Epidermal melanocyte (primary cell): ENCODE results near the gene LDLRAD3.

Experiments used
- DNase-seq: peaks from one replicate; pipeline ENCODE4 v3.0.0; 2011; ENCODE audit warnings: low spot score; ENCODE audit not compliant: insufficient read length

Gene LDLRAD3

DNA sequence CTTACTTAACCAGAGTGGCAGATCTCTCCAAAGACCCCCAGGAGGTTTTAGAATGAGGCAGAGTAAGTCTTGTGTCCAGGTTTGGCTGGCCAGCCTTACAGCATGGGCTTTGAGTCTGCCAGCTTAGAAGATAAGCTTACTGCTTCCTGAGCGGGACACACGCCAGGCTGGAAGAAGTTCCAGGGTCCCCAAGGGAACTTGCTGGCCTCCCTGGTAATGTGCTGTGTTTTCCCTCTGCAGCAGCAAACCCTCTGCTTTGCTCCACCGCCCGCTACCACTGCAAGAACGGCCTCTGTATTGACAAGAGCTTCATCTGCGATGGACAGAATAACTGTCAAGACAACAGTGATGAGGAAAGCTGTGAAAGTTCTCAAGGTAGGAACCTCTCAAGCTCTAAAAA is 154.2 kb downstream of the LDLRAD3 start:
- no peak for DNase-seq

DNA sequence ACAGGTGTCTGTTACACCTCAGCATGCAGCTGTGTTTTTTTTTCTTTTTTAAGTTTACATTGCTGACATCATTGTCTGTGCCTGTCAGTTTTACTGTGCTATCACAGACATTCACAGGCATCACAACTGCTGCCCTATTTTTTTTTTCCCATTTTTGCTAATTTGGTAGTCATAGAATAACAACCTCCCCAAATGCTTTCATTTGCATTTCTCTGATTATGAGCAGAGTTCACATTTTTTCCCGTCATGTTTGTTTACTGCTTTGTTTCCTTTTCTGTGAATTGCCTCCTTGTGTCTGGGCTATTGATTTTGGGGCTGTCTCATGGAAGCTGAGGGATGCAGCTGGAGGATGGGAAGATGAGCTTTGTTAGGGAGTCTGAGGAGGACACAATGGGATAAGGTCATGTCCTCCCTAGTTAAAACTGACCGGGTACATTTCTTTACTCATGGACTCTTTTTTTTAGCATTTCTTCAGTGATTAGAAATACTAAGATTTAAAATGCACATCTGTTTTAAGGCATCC is 155.1 kb downstream of the LDLRAD3 start:
- no peak for DNase-seq

DNA sequence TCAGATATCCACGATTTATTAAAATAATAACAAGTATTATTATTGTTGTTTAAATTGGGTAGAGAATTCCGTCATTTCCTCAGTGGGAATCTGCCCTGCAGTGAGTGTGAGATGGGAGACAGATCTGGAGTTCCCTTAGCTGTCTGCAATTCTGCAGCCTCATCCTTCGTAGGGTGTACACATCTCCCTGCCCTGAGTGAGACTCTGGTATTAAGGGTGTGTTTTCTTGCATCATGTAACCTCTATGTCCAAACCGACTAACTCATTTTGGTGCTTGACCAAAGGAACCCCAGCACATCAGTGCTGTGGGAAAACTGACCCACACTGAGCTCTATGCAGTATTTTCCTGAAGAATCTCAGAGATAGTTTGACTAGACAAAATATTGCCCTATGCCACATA is 157.6 kb downstream of the LDLRAD3 start:
- no peak for DNase-seq

- no peak for DNase-seq
Measured at GRCh38 chr11:36102868-36103267, 159.0 kb downstream of the LDLRAD3 start.

DNA sequence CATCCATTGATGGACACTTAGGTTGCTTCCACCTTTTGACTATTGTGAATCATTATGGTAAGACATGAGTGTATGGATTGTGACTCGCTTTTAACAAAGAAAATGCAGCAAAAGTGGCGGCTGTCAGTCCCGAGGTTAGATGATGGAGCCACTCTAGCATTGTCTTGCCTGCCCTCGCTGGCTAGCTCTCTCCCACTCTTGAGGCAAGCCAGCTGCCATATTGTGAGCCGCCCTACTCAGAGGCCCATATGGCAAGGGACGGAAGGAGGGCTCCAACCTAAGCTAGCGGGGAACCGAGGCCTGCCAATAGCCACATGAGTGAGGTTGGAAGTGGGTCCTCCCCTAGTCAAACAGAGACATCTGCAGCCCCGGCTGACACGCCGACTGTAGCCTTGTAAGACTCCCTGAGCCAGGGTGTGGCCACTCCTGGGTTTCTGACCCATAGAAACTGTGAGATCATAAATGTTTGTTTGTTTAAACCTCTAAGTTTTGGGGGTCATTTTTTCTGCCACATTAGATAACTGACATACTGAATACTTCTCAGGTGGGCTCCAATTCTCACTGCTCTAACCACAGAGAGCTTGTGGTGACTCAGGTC is 160.2 kb downstream of the LDLRAD3 start:
- no peak for DNase-seq

GRCh38 chr11:36104660-36104992 is 160.8 kb downstream of the LDLRAD3 start:
- no peak for DNase-seq

GRCh38 chr11:36105743-36106581 is 162.1 kb downstream of the LDLRAD3 start:
- DNase-seq: no peak

- no peak for DNase-seq
Measured at GRCh38 chr11:36107547-36107946, 163.7 kb downstream of the LDLRAD3 start.

GRCh38 chr11:36108881-36109589 is 165.2 kb downstream of the LDLRAD3 start:
- no peak for DNase-seq

- DNase-seq: no peak
Measured at GRCh38 chr11:36109590-36109849, 165.7 kb downstream of the LDLRAD3 start.

GRCh38 chr11:36109850-36110606 is 166.2 kb downstream of the LDLRAD3 start:
- no peak for DNase-seq

GRCh38 chr11:36110668-36111410 is 167.0 kb downstream of the LDLRAD3 start:
- no peak for DNase-seq

GRCh38 chr11:36114095-36114494 is 170.2 kb downstream of the LDLRAD3 start:
- no peak for DNase-seq

DNA sequence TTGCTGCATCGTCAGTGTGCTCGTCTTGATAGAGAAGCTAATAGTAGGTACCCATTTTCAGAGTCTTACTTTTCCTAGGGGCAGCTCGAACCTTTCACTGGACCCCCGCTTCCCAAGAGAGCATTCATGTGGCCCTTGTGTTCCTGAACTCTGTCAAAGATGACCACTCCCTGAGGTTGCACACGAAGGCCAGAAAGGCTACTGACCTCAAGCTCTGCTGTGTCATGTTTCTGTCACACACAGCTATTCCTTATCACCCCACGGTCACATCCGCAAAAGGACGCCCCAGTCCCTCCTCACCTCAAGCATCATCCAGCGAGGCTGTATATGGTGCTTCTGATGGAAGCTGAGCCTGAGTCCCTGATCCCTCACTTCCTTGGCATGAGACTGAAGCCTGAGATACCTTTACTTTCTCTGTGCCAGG is 171.5 kb downstream of the LDLRAD3 start:
- DNase-seq: no peak

GRCh38 chr11:36116161-36116560 is 172.3 kb downstream of the LDLRAD3 start:
- DNase-seq: no peak

DNA sequence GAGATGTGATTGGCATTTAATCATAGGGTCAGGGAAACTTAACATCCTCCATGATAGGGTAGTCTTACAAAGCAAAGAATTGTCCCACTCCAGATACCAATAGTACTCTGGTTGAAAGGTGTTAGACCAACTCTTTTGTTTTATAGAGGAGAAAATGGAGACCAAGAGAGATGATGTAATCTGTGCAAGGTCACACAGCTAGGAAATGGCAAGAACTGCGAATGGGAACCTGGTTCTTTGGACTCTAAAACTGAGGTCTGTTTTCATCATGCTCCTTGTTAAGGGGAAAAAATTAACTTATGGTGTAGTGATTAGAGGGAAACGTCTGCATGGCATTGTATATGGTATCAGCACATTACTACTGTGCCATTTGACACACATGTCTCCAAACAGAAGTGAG is 174.2 kb downstream of the LDLRAD3 start:
- DNase-seq: no peak

DNA sequence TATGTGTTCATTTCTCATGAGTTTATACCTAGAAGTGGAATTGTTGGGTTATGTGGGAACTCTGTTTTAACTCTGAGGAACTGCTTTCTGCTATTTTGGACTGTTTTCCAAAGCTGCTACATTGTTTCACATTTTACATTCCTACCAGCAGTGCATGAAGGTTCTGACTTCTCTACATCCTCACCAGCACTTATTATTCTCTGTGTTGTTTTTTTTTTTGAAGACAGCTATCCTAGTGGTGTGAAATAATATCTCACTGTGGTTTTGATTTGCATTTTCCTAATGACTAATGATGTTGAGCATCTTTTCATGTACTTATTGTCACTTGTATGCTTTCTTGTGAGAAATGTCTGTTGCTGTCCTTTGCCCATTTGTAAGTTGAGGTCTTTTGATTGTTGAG is 175.4 kb downstream of the LDLRAD3 start:
- no peak for DNase-seq

DNA sequence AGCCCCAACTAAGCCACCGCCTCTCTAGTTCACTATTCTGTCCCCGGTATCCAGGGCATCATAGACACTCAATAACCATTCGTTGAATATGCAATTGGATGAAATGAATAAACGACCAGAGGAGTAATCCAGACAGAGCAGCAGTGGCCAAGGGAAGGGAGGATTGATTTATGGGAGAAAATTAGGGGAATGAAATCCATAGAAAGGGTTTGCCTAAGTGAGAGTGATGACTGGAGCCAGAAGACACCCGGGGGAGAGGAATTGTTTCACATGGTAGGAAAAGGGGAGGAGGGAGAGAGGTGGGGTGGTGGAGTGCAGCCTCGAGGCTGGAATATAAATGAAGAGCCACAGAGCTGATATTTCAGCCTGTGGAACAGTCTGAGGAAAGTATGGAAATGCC is 177.2 kb downstream of the LDLRAD3 start:
- DNase-seq: no peak

- DNase-seq: no peak
Measured at GRCh38 chr11:36122671-36123070, 178.8 kb downstream of the LDLRAD3 start.

DNA sequence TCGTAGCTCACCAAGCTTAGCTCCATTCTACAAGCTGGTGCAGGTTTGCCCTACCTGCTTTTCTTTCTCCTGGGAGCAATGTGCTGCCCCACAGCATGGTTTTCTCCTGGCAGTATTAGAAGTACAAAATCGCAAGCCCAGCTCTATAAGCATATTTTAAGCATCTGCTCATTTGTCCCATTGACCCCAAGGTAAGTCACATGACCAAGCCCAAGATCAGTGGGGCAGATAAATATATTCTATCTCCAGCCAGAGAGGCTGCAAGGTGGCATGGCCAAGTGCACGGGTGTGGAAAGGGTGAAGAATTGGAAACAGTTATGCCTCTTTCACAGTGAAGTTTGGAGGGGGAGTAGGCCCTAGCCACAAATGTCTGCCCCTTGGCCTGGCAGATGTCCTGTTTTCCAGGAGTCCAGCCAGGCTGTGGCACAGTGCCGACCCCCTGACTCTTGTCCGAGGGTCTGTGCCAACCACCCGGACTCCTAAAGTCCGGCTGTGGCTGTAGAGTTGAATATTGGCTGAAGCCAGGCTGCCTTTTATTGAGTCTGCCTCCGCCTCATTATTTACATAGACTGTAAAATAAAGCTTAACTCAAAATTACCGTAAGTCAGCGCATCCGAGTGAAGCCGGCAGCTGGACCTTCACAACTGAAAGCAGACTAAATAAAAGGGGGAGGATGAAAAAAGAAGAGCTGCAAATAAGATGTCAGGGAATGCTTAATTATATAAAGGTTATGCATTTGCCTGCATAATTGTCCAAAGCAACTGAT is 179.7 kb downstream of the LDLRAD3 start:
- no peak for DNase-seq
